CD4-positive, alpha-beta T cell (primary cell): Measurements from ENCODE around the gene BMPR1A. TPM values are rescaled to one million over a fixed set of nuclear protein-coding genes. Genes with fewer than 3 reads are reported as not detected.

ENCODE experiments used
- ATAC-seq: fragments of 200-7000 bp; cut with Tn5 transposase; one replicate; pipeline ENCODE4 v1.10.0; 2022; ENCODE audit warnings: mild to moderate bottlenecking; ENCODE audit not compliant: poor library complexity
- CTCF ChIA-PET: fragments of 350-600 bp; sonication (Branson Sonifier 250); formaldehyde crosslinking; loops from one replicate; lab custom pipeline; 2021; ENCODE audit warnings: antibody characterized with exemption, inconsistent platforms; lab: Charles Lee
- POLR2A ChIA-PET: fragments of 350-600 bp; sonication (Branson Sonifier 250); formaldehyde crosslinking; loops from one replicate; lab custom pipeline; 2021; ENCODE audit warnings: antibody characterized with exemption, inconsistent platforms; lab: Charles Lee
- DNase-seq, 14 experiments: peaks; one replicate each; pipeline ENCODE4 v3.0.0-alpha.2; 2013 to 2020; ENCODE audit warnings: mixed read lengths in 2 of 14
- H3K27ac ChIP-seq, 2 donors: one replicate each; pipeline versions ENCODE4 v1.5.1 to v1.7.0; 2013; ENCODE audit warnings: low read length in 2 of 2, low read depth in 1 of 2, mild to moderate bottlenecking in 1 of 2
- H3K27me3 ChIP-seq, 2 experiments: 1 replicate in 1 of 2; 2 replicates in 1 of 2; pipeline versions ENCODE4 v1.6.1 to v1.7.0; 2013; ENCODE audit warnings: low read length in 2 of 2, control low read depth in 1 of 2, mild to moderate bottlenecking in 1 of 2, moderate library complexity in 1 of 2; ENCODE audit not compliant: insufficient read depth in 2 of 2, control insufficient read depth in 1 of 2
- H3K36me3 ChIP-seq: one replicate; pipeline ENCODE4 v1.6.1; 2013; ENCODE audit warnings: low read length, control low read depth; ENCODE audit not compliant: insufficient read depth
- H3K4me1 ChIP-seq: one replicate; pipeline ENCODE4 v1.6.1; 2013; ENCODE audit warnings: low read length, control low read depth; ENCODE audit not compliant: insufficient read depth
- H3K4me3 ChIP-seq: one replicate; pipeline ENCODE4 v1.5.1; 2013; ENCODE audit warnings: mild to moderate bottlenecking, low read length, moderate library complexity
- H3K9me3 ChIP-seq, 2 experiments: 1 replicate in 1 of 2; 2 replicates in 1 of 2; pipeline versions ENCODE4 v1.6.1 to v1.7.0; 2013; ENCODE audit warnings: low read length in 2 of 2, mild to moderate bottlenecking in 2 of 2, control low read depth in 1 of 2, moderate library complexity in 1 of 2; ENCODE audit not compliant: control insufficient read depth in 1 of 2, insufficient read depth in 1 of 2
- H3K27ac Mint-ChIP-seq: one replicate; pipeline ENCODE4 v1.8.0; 2020; ENCODE audit warnings: mixed read lengths
- H3K27me3 Mint-ChIP-seq: one replicate; pipeline ENCODE4 v1.8.0; 2021; ENCODE audit warnings: mixed read lengths
- H3K36me3 Mint-ChIP-seq: one replicate; pipeline ENCODE4 v1.8.0; 2021; ENCODE audit warnings: low read depth, mixed read lengths
- H3K4me1 Mint-ChIP-seq: one replicate; pipeline ENCODE4 v1.8.0; 2021; ENCODE audit warnings: low read depth, mixed read lengths
- H3K4me3 Mint-ChIP-seq: one replicate; pipeline ENCODE4 v1.8.0; 2020; ENCODE audit warnings: mild to moderate bottlenecking, mixed read lengths
- H3K9me3 Mint-ChIP-seq: one replicate; pipeline ENCODE4 v1.8.0; 2020; ENCODE audit warnings: mixed read lengths
- intact Hi-C, 2 experiments: fragments of 100-400 bp; cut with DNase I in 1 of 2; cut with micrococcal nuclease in 1 of 2; formaldehyde crosslinking; loops; one replicate each; pipeline versions ENCODE4 v1.15.1 to v1.9.0; 2023 to 2025; cut with DNase I, micrococcal nuclease
- total RNA-seq, 174 experiments: library from RNA in 2 of 174; stranded (reverse) in 2 of 174; gene quantifications; one replicate each; pipeline ENCODE4 v1.2.3 and lab custom pipeline; 2021 to 2026
- TF ChIP-seq, protein P1 (sequence below): fragments of 200-600 bp; IDR thresholded peaks from one replicate; pipeline ENCODE4 v1.8.0; 2022; ENCODE audit warnings: antibody characterized with exemption, mild to moderate bottlenecking

Gene BMPR1A
- total RNA-seq, 2 experiments from 2014 or later, result 1.9 to 2.6 TPM

DNA sequence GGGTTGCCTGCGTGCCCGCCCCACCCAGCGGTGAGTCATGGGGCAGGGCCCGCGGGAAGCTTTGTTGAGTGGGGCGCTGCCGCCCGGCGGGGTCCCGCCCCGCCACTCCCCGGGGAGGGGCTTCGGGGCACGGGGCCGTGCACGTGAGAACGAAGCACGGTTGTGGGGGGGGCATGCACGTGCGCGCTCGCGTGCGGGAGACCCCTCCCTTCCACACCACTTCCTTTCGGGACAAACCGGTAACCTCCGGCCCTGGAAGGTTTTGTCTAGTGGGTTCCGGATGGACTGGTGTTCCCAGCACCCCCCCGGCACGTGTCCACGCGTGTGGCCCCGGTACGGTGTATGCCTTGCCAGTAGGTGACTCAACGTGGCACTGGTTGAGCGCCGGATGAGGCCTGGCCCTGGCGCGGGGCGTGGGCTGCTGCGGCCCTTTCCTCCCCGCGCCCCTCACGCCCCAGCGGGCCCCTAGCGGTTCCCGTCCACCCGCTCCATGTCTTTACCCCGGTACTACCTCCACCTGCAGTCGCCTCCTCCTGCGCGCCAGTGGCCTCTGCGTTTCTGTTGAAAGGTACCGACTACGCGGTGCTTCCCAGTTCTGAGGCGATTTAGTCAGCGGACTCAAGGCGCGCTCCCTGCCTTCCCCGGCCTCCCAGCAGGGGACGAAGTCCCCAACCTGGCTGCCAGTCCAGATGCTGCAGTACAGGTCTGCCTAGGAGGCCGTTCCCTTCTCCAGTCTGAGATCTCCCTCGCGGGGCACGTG lies 215.0 kb downstream of the BMPR1A start:
- Histone ChIP-seq H3K4me1 (peaks cover 57% of the 10 kb centered on the region), H3K27ac (peak overlapping the region; percentile 81 to 93), H3K9me3 (no peaks in the 10 kb centered on the region), H3K4me3 (peak overlapping the region; percentile 86), H3K36me3 (no peaks in the 10 kb centered on the region), H3K27me3 (no peaks in the 10 kb centered on the region)
- peak overlapping the region; percentile 93 for H3K27ac Mint-ChIP-seq
- H3K27me3 Mint-ChIP-seq, result no peaks in the 10 kb centered on the region
- POLR2A ChIA-PET, result interaction anchor here (0.5 to 3.1 kb wide), 4 partner anchors 21 to 259 kb away, joined by 3 to 32 read pairs (median 5); partner anchors contain the start of genes GLUD1 and SHLD2
- intact Hi-C loops, result loop anchor here (1.0 to 10.0 kb wide), 5 partner anchors 113 to 437 kb away; partner anchors contain the start of genes BMPR1A (in 1 of the 2) and SHLD2 (in 1 of the 2)
- H3K9me3 Mint-ChIP-seq, result no peaks in the 10 kb centered on the region
- H3K4me1 Mint-ChIP-seq, result peaks cover 32% of the 10 kb centered on the region
- TF ChIP-seq, protein P1, sequence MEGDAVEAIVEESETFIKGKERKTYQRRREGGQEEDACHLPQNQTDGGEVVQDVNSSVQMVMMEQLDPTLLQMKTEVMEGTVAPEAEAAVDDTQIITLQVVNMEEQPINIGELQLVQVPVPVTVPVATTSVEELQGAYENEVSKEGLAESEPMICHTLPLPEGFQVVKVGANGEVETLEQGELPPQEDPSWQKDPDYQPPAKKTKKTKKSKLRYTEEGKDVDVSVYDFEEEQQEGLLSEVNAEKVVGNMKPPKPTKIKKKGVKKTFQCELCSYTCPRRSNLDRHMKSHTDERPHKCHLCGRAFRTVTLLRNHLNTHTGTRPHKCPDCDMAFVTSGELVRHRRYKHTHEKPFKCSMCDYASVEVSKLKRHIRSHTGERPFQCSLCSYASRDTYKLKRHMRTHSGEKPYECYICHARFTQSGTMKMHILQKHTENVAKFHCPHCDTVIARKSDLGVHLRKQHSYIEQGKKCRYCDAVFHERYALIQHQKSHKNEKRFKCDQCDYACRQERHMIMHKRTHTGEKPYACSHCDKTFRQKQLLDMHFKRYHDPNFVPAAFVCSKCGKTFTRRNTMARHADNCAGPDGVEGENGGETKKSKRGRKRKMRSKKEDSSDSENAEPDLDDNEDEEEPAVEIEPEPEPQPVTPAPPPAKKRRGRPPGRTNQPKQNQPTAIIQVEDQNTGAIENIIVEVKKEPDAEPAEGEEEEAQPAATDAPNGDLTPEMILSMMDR, result no peak
- peak overlapping the region; percentile 79 for H3K4me3 Mint-ChIP-seq
- peak; percentile 84 to 96 (median 90) for DNase-seq
- CTCF ChIA-PET, result interaction anchor here (0.8 to 2.6 kb wide), 2 partner anchors 11 to 32 kb away, joined by 5 to 8 read pairs; no protein-coding TSS in a partner anchor
- peak; percentile 85 for ATAC-seq
- H3K36me3 Mint-ChIP-seq, result no peaks in the 10 kb centered on the region

DNA sequence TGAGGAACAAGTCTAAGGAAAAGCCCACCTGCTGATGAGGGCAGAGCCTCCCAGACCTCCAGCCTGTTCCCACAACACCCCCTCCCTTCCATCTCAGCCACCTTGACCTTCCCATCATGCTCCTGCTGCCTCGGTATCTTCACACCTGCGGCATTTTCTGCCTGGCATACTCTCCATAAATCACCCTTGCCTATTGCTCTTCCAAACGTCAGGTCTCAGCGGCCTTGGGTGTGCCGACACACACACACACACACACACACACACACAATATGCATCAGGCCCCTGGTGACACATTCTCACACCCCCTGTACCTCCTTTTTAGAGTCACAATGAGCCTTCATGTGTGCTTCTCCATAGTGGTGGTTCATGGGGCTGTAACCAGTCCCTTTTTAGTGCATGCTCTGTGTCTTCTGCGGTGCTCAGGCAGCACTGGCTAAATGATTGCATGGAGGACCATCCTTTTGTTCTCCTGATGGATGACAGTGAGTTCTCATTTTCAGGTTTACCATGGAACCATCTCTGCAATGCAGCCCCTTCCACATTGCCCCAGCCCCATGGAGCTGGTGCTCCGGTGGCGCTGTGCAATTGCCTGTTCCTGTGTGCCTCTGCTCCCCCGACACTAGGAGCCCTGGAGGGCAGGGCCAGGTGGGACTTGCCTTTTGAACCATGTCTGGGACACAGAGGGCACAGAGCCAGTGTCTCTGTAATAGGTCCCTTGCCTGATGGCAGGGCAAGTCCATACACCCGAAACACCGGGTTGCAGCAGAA lies 216.4 kb downstream of the BMPR1A start:
- POLR2A ChIA-PET, result no interaction called here
- peak in 1 of 14 experiments; percentile 34 for DNase-seq
- no peaks in the 10 kb centered on the region for H3K9me3 Mint-ChIP-seq
- CTCF ChIA-PET, result no interaction called here
- Histone ChIP-seq H3K27me3 (no peaks in the 10 kb centered on the region), H3K9me3 (no peaks in the 10 kb centered on the region), H3K4me1 (peaks cover 43% of the 10 kb centered on the region), H3K27ac (no peak overlapping the region), H3K36me3 (no peaks in the 10 kb centered on the region), H3K4me3 (no peak overlapping the region)
- TF ChIP-seq, protein P1, result no peak
- peaks cover 27% of the 10 kb centered on the region for H3K4me1 Mint-ChIP-seq
- intact Hi-C loops, result loop anchor here in 1 of 2 experiments (5.0 to 10.0 kb wide), 3 partner anchors 215 to 438 kb away; partner anchors contain the start of gene BMPR1A
- H3K27me3 Mint-ChIP-seq, result no peaks in the 10 kb centered on the region
- no peaks in the 10 kb centered on the region for H3K36me3 Mint-ChIP-seq
- peak overlapping the region; percentile 93 for H3K27ac Mint-ChIP-seq
- no peak for ATAC-seq
- peak overlapping the region; percentile 76 for H3K4me3 Mint-ChIP-seq

DNA sequence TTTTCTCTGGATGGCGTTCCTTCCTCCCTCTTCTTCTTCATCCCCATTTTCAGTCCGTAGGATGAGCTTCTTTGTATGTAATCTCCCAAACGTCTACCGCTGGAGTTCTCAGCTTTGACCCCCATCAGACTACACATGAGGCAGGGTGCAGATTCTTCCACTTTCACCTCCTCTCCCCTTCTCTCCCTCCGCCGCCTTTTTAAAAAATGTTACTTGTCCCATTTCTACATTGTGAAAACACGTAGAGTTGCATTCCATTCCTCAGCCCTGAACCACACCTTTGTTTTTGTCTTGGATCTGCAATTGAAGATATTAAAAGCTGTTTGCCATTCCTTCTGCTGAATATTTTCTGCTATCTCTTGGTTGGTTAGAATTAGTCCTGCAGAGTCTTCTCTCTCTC lies 218.1 kb downstream of the BMPR1A start:
- Histone ChIP-seq H3K9me3 (no peaks in the 10 kb centered on the region), H3K27me3 (no peaks in the 10 kb centered on the region), H3K36me3 (no peaks in the 10 kb centered on the region), H3K4me3 (no peak overlapping the region), H3K4me1 (peaks cover 26% of the 10 kb centered on the region), H3K27ac (no peak overlapping the region)
- no peak overlapping the region for H3K27ac Mint-ChIP-seq
- no peak overlapping the region for H3K4me3 Mint-ChIP-seq
- no peaks in the 10 kb centered on the region for H3K36me3 Mint-ChIP-seq
- DNase-seq, result no peak
- ChIA-PET CTCF (no interaction called here), POLR2A (no interaction called here)
- TF ChIP-seq, protein P1, result no peak
- ATAC-seq, result no peak
- peaks cover 23% of the 10 kb centered on the region for H3K4me1 Mint-ChIP-seq
- H3K9me3 Mint-ChIP-seq, result no peaks in the 10 kb centered on the region
- no peaks in the 10 kb centered on the region for H3K27me3 Mint-ChIP-seq
- intact Hi-C loops, result loop anchor here in 1 of 2 experiments (5.0 to 10.0 kb wide), 3 partner anchors 217 to 440 kb away; partner anchors contain the start of gene BMPR1A
